GM18502 (cell line): Measurements from ENCODE around the gene TCP11X2.
A peak's percentile ranks its signal among the peaks of the same experiment; 100 is the strongest.
"Not testable (repeated sequence)": the region's sequence is repeated elsewhere in the genome, so short reads cannot be mapped to it uniquely, and the experiment has no call there.

Experiments
- ATAC-seq: cut with Tn5 transposase; IDR thresholded peaks from one replicate; pipeline ENCODE4 v1.9.1; 2021; ENCODE audit warnings: mild to moderate bottlenecking; ENCODE audit not compliant: unreplicated experiment, poor library complexity

The TCP11X2 gene

GRCh38 chrX:102471762-102472220, at the start of gene TCP11X2:
Gene TCP11X2, minus strand, starts transcription at chrX:102471812.
- not testable (repeated sequence) for ATAC-seq

- no peak for ATAC-seq
Observed at GRCh38 chrX:102517326-102517725, 45.7 kb upstream of the TCP11X2 start.

GRCh38 chrX:102515975-102516941, 44.6 kb upstream of the TCP11X2 start, which contains the start of gene TMSB15A:
Gene TMSB15A, minus strand, starts transcription at chrX:102516739.
- peak; percentile 93 for ATAC-seq

GRCh38 chrX:102514536-102514935, 42.9 kb upstream of the TCP11X2 start:
- ATAC-seq = no peak

GRCh38 chrX:102498732-102499131, 27.1 kb upstream of the TCP11X2 start:
- no peak for ATAC-seq

- ATAC-seq = no peak
Observed at GRCh38 chrX:102491766-102492165, 20.2 kb upstream of the TCP11X2 start.

GRCh38 chrX:102478765-102479164, 7.2 kb upstream of the TCP11X2 start:
- ATAC-seq = not testable (repeated sequence)

- peak; percentile 56 for ATAC-seq
Observed at GRCh38 chrX:102470215-102470614, 1.4 kb downstream of the TCP11X2 start.

GRCh38 chrX:102458615-102459014, 13.0 kb downstream of the TCP11X2 start:
- not testable (repeated sequence) for ATAC-seq

- not testable (repeated sequence) for ATAC-seq
Observed at GRCh38 chrX:102439908-102440307, 31.7 kb downstream of the TCP11X2 start, which contains the start of gene NXF2B. Gene NXF2B, minus strand, starts transcription at chrX:102440008. Its CDS starts 59,972 bp downstream, at chrX:102380036.

- ATAC-seq = not testable (repeated sequence)
Observed at GRCh38 chrX:102414493-102414892, 57.1 kb downstream of the TCP11X2 start.
